Astrocyte (in vitro differentiated cells and primary cell): ENCODE data around the gene ST8SIA2.

ENCODE experiments used
- EZH2 ChIP-seq: IDR thresholded peaks from 2 replicates; pipeline ENCODE4 v1.6.1; 2012; ENCODE audit warnings: mild to moderate bottlenecking, low read length, inconsistent platforms; ENCODE audit not compliant: insufficient read depth
- TF ChIP-seq, protein P1 (sequence below): IDR thresholded peaks from 2 replicates; pipeline ENCODE4 v1.5.1; 2011; ENCODE audit warnings: low read depth, mild to moderate bottlenecking, inconsistent platforms, low read length, moderate library complexity; ENCODE audit not compliant: insufficient read depth

DNA sequence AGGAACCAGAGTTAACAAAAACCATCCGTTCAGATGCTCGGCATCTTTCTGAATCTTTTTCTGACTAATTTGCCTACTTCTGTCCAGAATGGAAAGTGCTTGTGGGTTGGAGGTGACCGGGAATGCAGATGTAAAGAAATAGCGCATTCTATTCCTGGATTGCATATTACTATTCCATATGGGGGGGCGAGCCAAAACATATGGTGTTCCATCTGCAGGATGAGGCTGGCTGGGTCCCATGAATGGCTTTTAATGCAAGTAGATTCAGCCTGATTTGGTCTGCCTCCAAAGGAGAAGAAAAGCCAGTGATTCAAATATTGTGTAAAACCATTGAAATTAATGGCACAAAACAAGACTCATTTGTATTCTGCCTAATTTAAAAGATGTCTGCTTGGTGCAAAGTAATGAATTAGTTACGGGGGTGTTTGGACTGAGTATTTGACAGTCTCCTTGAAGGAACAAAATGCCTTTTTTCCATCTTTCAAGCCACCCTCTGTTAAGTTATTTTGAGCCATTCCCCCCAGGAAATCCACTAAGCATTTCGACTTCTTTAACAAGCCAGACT is 99.0 kb downstream of the ST8SIA2 start:
- TF ChIP-seq, protein P1, sequence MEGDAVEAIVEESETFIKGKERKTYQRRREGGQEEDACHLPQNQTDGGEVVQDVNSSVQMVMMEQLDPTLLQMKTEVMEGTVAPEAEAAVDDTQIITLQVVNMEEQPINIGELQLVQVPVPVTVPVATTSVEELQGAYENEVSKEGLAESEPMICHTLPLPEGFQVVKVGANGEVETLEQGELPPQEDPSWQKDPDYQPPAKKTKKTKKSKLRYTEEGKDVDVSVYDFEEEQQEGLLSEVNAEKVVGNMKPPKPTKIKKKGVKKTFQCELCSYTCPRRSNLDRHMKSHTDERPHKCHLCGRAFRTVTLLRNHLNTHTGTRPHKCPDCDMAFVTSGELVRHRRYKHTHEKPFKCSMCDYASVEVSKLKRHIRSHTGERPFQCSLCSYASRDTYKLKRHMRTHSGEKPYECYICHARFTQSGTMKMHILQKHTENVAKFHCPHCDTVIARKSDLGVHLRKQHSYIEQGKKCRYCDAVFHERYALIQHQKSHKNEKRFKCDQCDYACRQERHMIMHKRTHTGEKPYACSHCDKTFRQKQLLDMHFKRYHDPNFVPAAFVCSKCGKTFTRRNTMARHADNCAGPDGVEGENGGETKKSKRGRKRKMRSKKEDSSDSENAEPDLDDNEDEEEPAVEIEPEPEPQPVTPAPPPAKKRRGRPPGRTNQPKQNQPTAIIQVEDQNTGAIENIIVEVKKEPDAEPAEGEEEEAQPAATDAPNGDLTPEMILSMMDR: no peak
- TF ChIP-seq EZH2: no peak
